Measurements from ENCODE around the gene ZNF827. TPM values are rescaled to one million over a fixed set of nuclear protein-coding genes. Genes with fewer than 3 reads are reported as not detected.

Gene ZNF827
- total and polyA plus RNA-seq, 2 of the 8 experiments (the other 6 are each of a cell fraction or from before 2014, with no cell fraction given), result 25.3 to 26.2 TPM

GRCh38 chr4:145840162-145840768 is 98.4 kb downstream of the ZNF827 start:
- Histone ChIP-seq H2AFZ (ENCODE audit: low read length) (no peak overlapping the region), H3K79me1 (ENCODE audit: low read depth, low read length) (no peaks in the 10 kb centered on the region), H4K8ac (ENCODE audit: extremely low read depth, insufficient read depth, low read length) (no peak overlapping the region), H4K20me1 (replicated peaks in 1 of 2; ENCODE audit: control insufficient read depth in 1 of 2, insufficient read depth in 2 of 2, low read length in 2 of 2) (no peaks in the 10 kb centered on the region), H3K14ac (ENCODE audit: insufficient read length) (no peak overlapping the region), H2BK20ac (ENCODE audit: low read length) (peak overlapping the region; percentile 90; the same call in 1 of the 2 replicates), H3K4ac (replicated peaks; ENCODE audit: insufficient read length, low read depth, low read length) (no peak overlapping the region), H2BK12ac (ENCODE audit: low read depth, low read length) (peak overlapping the region; percentile 55; the same call in 1 of the 2 replicates), H3K9ac (replicated peaks in 1 of 4; ENCODE audit: extremely low read depth in 1 of 4, low read depth in 3 of 4, low read length in 3 of 4) (no peak overlapping the region), H3K27me3 (replicated peaks in 1 of 4; ENCODE audit: control insufficient read depth in 3 of 4, extremely low read depth in 1 of 4, insufficient read depth in 3 of 4, low read length in 3 of 4) (no peaks in the 10 kb centered on the region), H3K9me3 (ENCODE audit: insufficient read depth in 2 of 2, low read depth in 1 of 2, low read length in 1 of 2) (no peaks in the 10 kb centered on the region), H3K56ac (replicated peaks; ENCODE audit: insufficient read length, low read depth, low read length) (no peak overlapping the region), H3K4me3 (ENCODE audit: extremely low read depth in 1 of 4, insufficient read depth in 2 of 4, low read depth in 3 of 4, low read length in 4 of 4) (no peak overlapping the region), H2BK15ac (ENCODE audit: low read length) (no peak overlapping the region), H3K4me1 (replicated peaks in 1 of 4; ENCODE audit: control insufficient read depth in 3 of 4, insufficient read depth in 4 of 4, low read length in 3 of 4) (peaks cover 0 to 15% (median 10%) of the 10 kb centered on the region in 4 experiments; a peak in 4 of 7 replicates), H3K36me3 (ENCODE audit: control insufficient read depth in 2 of 4, insufficient read depth in 4 of 4, low read length in 3 of 4) (peaks cover 0 to 23% (median 6%) of the 10 kb centered on the region in 4 experiments; a peak in 4 of 8 replicates), H4K91ac (replicated peaks; ENCODE audit: insufficient read length, low read length) (peak overlapping the region; percentile 75), H2BK5ac (ENCODE audit: low read depth, low read length) (peak overlapping the region; percentile 90; the same call in 1 of the 2 replicates), H3K4me2 (ENCODE audit: insufficient read depth in 1 of 2, low read depth in 2 of 2, low read length in 2 of 2) (no peak overlapping the region), H3K27ac (ENCODE audit: low read depth, low read length) (no peak overlapping the region), H2AK5ac (ENCODE audit: low read depth, low read length) (no peak overlapping the region), H3K79me2 (ENCODE audit: control insufficient read depth in 1 of 2, insufficient read depth in 2 of 2, low read length in 2 of 2) (no peaks in the 10 kb centered on the region), H3K23ac (ENCODE audit: insufficient read length) (no peak overlapping the region), H3K18ac (ENCODE audit: extremely low read depth, low read length) (no peak overlapping the region), H2BK120ac (replicated peaks; ENCODE audit: low read depth, low read length) (peak overlapping the region; percentile 86), H4K5ac (ENCODE audit: insufficient read length, low read depth, low read length) (no peak overlapping the region), H3K23me2 (ENCODE audit: low read depth, low read length) (no peaks in the 10 kb centered on the region)
- WGBS, 2 experiments (ENCODE audit: extremely low coverage in 1 of 2, insufficient coverage in 1 of 2, insufficient read length in 1 of 2, insufficient replicate concordance in 2 of 2, low coverage in 1 of 2, low lambda C conversion rate in 2 of 2, missing lambda C conversion rate in 1 of 2), result 83% methylated on average over 3 of the region's 3 CpGs; no CpG with 5 or more reads in 1 of the 2 experiments
- TF ChIP-seq CTCF (IDR thresholded peaks at IDR 0.05; ENCODE audit: control extremely low read depth in 1 of 3, insufficient read depth in 1 of 3, low read depth in 1 of 3, low read length in 3 of 3) (peak in 2 of 3 experiments; percentile 10 to 24; a peak in 2 of 4 replicates), HDAC6 (IDR thresholded peaks at IDR 0.05; ENCODE audit: low read depth, low read length) (no peak), RAD21 (IDR thresholded peaks at IDR 0.05 in 1 of 2, conservative IDR thresholded peaks at IDR 0.05 in 1 of 2; ENCODE audit: low read depth in 2 of 2, low read length in 2 of 2) (peak; percentile 11 to 21; a peak in 1 of 4 replicates)
- DNase-seq (ENCODE audit: low read depth in 1 of 2, low spot score in 2 of 2) (no peak), FAIRE-seq (no peak)
- ChIA-PET CTCF (ENCODE audit: partially characterized antibody) (interaction anchor here (0.8 to 1.3 kb wide), 4 partner anchors 22 to 95 kb away, joined by 3 read pairs; no protein-coding TSS in a partner anchor), POLR2A (ENCODE audit: partially characterized antibody) (no interaction called here)

Data from H1 (cell line).